SK-N-SH treated with all-trans-retinoic acid at 6 μM for 48 hours (cell line): Measurements from ENCODE around the gene BTF3L4.

Experiments used
- ATAC-seq: fragments of 200-7000 bp; cut with Tn5 transposase; 3 replicates; pipeline ENCODE4 v1.9.1; 2020; ENCODE audit warnings: mild to moderate bottlenecking, moderate library complexity
- ARNTL ChIP-seq: fragments of 450-650 bp; formaldehyde crosslinking; IDR thresholded peaks from 2 replicates; pipeline ENCODE4 v1.5.0; 2020; ENCODE audit warnings: low read depth, mild to moderate bottlenecking, moderate library complexity, borderline replicate concordance
- BACH2 ChIP-seq: fragments of 250-450 bp; sonication (Bioruptor Pico); IDR thresholded peaks from 2 replicates; pipeline ENCODE4 v1.9.0; 2021; ENCODE audit warnings: mild to moderate bottlenecking, borderline replicate concordance
- CSDC2 ChIP-seq: fragments of 250-450 bp; sonication (Bioruptor Pico); IDR thresholded peaks from 2 replicates; pipeline ENCODE4 v1.5.0; 2020; ENCODE audit warnings: mild to moderate bottlenecking, moderate library complexity
- ESRRG ChIP-seq: fragments of 250-450 bp; sonication (Bioruptor Pico); IDR thresholded peaks from 2 replicates; pipeline ENCODE4 v1.6.1; 2021; ENCODE audit warnings: mild to moderate bottlenecking
- ISL1 ChIP-seq: fragments of 250-450 bp; sonication (Bioruptor Pico); IDR thresholded peaks from 2 replicates; pipeline ENCODE4 v2.1.2; 2022; ENCODE audit warnings: mild to moderate bottlenecking, moderate library complexity
- OSR1 ChIP-seq: fragments of 250-450 bp; sonication (Bioruptor Pico); IDR thresholded peaks from 2 replicates; pipeline ENCODE4 v1.8.0; 2022; ENCODE audit warnings: moderate library complexity, mild to moderate bottlenecking, inconsistent platforms
- PPARA ChIP-seq: fragments of 250-450 bp; sonication (Bioruptor Pico); IDR thresholded peaks from 2 replicates; pipeline ENCODE4 v1.5.0; 2020; ENCODE audit warnings: mild to moderate bottlenecking, borderline replicate concordance
- RARB ChIP-seq: fragments of 250-450 bp; sonication (Bioruptor Pico); IDR thresholded peaks from 2 replicates; pipeline ENCODE4 v1.8.0; 2021; ENCODE audit warnings: mild to moderate bottlenecking, moderate library complexity
- SNAI2 ChIP-seq: fragments of 250-450 bp; sonication (Bioruptor Pico); IDR thresholded peaks from 2 replicates; pipeline ENCODE4 v1.5.0; 2020; ENCODE audit warnings: mild to moderate bottlenecking, moderate library complexity
- TCF4 ChIP-seq: fragments of 250-450 bp; sonication (Bioruptor Pico); IDR thresholded peaks from 2 replicates; pipeline ENCODE4 v1.8.0; 2021; ENCODE audit warnings: mild to moderate bottlenecking, moderate library complexity, borderline replicate concordance
- TOX ChIP-seq: fragments of 250-450 bp; sonication (Bioruptor Pico); IDR thresholded peaks from 2 replicates; pipeline ENCODE4 v1.8.0; 2021; ENCODE audit warnings: mild to moderate bottlenecking, moderate library complexity, borderline replicate concordance
- ZC3H10 ChIP-seq: fragments of 250-450 bp; sonication (Bioruptor Pico); IDR thresholded peaks from 2 replicates; pipeline ENCODE4 v1.5.1; 2021; ENCODE audit warnings: mild to moderate bottlenecking, moderate library complexity
- ZFP3 ChIP-seq: fragments of 250-450 bp; sonication (Bioruptor Pico); IDR thresholded peaks from 2 replicates; pipeline ENCODE4 v1.5.0; 2020; ENCODE audit warnings: mild to moderate bottlenecking, moderate library complexity
- ZNF565 ChIP-seq: fragments of 450-650 bp; formaldehyde crosslinking; conservative IDR thresholded peaks from 2 replicates; pipeline ENCODE4 v1.5.0; 2020; ENCODE audit warnings: low read depth, mild to moderate bottlenecking, moderate library complexity
- ZNF70 ChIP-seq: fragments of 450-650 bp; formaldehyde crosslinking; IDR thresholded peaks from 2 replicates; pipeline ENCODE4 v1.5.0; 2020; ENCODE audit warnings: mild to moderate bottlenecking, moderate library complexity
- ZNF8 ChIP-seq: fragments of 450-650 bp; formaldehyde crosslinking; IDR thresholded peaks from 2 replicates; pipeline ENCODE4 v1.5.0; 2020; ENCODE audit warnings: mild to moderate bottlenecking, moderate library complexity
- TF ChIP-seq, protein P1 (sequence below): fragments of 250-450 bp; sonication (Bioruptor Pico); IDR thresholded peaks from 2 replicates; pipeline ENCODE4 v1.5.0; 2020; ENCODE audit warnings: mild to moderate bottlenecking, moderate library complexity
- TF ChIP-seq, protein P2 (sequence below): fragments of 250-450 bp; sonication (Bioruptor Pico); IDR thresholded peaks from 2 replicates; pipeline ENCODE4 v1.5.1; 2020; ENCODE audit warnings: low read depth, mild to moderate bottlenecking, moderate library complexity
- TF ChIP-seq, protein P3 (sequence below): fragments of 250-450 bp; sonication (Bioruptor Pico); IDR thresholded peaks from 2 replicates; pipeline ENCODE4 v1.8.0; 2021; ENCODE audit warnings: low read depth, mild to moderate bottlenecking, moderate library complexity, borderline replicate concordance
- TF ChIP-seq, protein P4 (sequence below): fragments of 250-450 bp; sonication (Bioruptor Pico); IDR thresholded peaks from 2 replicates; pipeline ENCODE4 v1.8.0; 2020; ENCODE audit warnings: mild to moderate bottlenecking, moderate library complexity, borderline replicate concordance

The BTF3L4 gene

DNA sequence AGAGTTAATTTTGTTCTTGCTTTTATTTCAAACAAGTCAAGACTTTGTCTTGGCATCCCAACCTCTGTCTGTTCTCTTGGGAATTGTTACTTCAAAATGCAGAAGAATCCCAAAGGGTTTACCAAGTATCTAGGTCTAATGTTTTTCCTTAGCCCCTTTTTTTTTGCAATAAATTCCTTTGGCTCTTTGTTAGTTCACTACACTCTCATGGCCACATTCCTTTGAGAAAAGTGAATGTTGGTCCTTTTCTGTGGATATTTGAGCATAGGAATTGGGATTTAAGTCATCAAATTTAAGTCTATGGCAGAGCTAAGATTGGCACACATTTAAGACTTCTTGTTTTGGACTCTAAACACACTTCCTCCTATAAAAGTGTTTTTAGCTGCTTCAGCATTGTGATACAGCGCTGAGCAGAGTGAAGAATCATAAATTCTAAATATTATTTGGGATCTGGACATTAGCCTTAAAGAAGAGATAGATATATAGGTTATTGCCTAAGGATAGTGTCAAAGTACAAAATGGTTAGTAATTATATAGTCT lies 1.9 kb downstream of the BTF3L4 start (continued):
- no peak for TF ChIP-seq ZC3H10 (CRISPR knock-in tag)

DNA sequence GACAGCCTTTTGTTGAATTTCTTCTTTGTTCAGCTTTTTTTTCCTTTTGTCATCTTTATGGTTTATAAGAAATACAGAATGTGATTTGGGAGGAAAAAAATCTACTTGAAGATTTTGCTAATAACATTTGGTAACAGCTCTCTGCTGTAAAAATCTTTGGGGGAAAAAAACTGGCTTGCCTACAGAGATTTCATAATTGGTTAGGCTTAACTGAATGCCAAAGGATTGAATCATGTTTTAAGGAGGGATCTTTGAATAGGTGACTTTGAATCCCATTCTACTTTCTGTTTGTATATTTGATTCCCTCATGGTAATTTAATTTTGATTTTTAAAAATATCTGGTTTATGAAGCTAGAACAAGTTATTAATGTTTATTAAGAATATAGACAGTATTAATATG lies 3.2 kb downstream of the BTF3L4 start:
- 0 out of 2 replicates have a peak, but pooled peaks have one; percentile 10 for TF ChIP-seq ISL1 (CRISPR knock-in tag)
- TF ChIP-seq, protein P1, sequence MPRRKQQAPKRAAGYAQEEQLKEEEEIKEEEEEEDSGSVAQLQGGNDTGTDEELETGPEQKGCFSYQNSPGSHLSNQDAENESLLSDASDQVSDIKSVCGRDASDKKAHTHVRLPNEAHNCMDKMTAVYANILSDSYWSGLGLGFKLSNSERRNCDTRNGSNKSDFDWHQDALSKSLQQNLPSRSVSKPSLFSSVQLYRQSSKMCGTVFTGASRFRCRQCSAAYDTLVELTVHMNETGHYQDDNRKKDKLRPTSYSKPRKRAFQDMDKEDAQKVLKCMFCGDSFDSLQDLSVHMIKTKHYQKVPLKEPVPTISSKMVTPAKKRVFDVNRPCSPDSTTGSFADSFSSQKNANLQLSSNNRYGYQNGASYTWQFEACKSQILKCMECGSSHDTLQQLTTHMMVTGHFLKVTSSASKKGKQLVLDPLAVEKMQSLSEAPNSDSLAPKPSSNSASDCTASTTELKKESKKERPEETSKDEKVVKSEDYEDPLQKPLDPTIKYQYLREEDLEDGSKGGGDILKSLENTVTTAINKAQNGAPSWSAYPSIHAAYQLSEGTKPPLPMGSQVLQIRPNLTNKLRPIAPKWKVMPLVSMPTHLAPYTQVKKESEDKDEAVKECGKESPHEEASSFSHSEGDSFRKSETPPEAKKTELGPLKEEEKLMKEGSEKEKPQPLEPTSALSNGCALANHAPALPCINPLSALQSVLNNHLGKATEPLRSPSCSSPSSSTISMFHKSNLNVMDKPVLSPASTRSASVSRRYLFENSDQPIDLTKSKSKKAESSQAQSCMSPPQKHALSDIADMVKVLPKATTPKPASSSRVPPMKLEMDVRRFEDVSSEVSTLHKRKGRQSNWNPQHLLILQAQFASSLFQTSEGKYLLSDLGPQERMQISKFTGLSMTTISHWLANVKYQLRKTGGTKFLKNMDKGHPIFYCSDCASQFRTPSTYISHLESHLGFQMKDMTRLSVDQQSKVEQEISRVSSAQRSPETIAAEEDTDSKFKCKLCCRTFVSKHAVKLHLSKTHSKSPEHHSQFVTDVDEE (CRISPR knock-in tag), result no peak
- TF ChIP-seq, all 23 proteins: peak for 1
- ATAC-seq, result no peak

DNA sequence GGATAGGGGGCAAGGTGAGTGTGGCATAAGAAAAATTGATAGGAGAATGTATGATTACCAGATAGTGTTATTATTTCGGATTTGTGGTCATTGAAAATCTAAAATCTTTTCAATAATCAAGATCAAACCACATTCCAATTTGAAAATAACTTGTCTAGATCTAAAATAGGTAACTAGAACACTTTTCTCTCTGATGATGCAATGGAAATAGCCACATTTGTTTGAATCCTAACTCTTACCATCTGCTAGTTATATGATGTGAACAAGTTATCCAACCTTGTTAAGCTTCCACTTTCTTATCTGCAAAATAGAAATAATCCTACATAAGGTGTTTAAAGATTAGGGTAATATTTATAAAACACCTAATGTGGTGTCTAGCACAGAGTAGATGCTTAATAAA lies 3.8 kb downstream of the BTF3L4 start:
- TF ChIP-seq ZNF8 (no peak), TOX (CRISPR knock-in tag) (no peak), SNAI2 (CRISPR knock-in tag) (no peak), ISL1 (CRISPR knock-in tag) (no peak), ZNF70 (CRISPR knock-in tag) (no peak), ARNTL (CRISPR knock-in tag) (no peak), ESRRG (CRISPR knock-in tag) (no peak), RARB (CRISPR knock-in tag) (no peak), BACH2 (no peak), TCF4 (CRISPR knock-in tag) (no peak)
- TF ChIP-seq, protein P2, sequence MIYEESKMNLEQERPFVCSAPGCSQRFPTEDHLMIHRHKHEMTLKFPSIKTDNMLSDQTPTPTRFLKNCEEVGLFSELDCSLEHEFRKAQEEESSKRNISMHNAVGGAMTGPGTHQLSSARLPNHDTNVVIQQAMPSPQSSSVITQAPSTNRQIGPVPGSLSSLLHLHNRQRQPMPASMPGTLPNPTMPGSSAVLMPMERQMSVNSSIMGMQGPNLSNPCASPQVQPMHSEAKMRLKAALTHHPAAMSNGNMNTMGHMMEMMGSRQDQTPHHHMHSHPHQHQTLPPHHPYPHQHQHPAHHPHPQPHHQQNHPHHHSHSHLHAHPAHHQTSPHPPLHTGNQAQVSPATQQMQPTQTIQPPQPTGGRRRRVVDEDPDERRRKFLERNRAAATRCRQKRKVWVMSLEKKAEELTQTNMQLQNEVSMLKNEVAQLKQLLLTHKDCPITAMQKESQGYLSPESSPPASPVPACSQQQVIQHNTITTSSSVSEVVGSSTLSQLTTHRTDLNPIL (CRISPR knock-in tag), result no peak
- TF ChIP-seq, protein P3, sequence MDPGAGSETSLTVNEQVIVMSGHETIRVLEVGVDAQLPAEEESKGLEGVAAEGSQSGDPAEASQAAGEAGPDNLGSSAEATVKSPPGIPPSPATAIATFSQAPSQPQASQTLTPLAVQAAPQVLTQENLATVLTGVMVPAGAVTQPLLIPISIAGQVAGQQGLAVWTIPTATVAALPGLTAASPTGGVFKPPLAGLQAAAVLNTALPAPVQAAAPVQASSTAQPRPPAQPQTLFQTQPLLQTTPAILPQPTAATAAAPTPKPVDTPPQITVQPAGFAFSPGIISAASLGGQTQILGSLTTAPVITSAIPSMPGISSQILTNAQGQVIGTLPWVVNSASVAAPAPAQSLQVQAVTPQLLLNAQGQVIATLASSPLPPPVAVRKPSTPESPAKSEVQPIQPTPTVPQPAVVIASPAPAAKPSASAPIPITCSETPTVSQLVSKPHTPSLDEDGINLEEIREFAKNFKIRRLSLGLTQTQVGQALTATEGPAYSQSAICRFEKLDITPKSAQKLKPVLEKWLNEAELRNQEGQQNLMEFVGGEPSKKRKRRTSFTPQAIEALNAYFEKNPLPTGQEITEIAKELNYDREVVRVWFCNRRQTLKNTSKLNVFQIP (CRISPR knock-in tag), result no peak
- TF ChIP-seq, all 23 proteins: peak for 0
- no peak for ATAC-seq

DNA sequence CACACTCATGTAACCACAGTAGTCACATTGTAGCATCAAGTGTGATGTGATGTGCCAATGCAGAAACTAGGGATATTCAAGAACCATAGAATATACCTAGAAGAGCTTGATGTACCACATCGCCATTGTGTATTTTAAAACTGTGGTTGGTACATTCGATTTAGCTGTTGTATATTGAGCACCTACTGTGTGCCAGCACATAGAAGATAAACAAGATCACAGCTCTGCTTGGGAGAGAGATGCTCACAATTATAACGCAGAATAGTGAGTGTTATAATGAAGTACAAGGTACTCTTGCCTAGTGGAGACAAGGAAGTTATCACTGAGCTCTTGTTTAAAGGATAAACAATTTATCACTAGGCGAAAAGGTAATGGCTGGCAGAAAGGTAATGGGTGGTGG lies 4.7 kb downstream of the BTF3L4 start:
- no peak for ATAC-seq
- TF ChIP-seq ZNF565 (no peak), ESRRG (CRISPR knock-in tag) (no peak), ZC3H10 (CRISPR knock-in tag) (no peak)
- TF ChIP-seq, protein P2 (CRISPR knock-in tag), result no peak
- TF ChIP-seq, all 23 proteins: peak for 0

DNA sequence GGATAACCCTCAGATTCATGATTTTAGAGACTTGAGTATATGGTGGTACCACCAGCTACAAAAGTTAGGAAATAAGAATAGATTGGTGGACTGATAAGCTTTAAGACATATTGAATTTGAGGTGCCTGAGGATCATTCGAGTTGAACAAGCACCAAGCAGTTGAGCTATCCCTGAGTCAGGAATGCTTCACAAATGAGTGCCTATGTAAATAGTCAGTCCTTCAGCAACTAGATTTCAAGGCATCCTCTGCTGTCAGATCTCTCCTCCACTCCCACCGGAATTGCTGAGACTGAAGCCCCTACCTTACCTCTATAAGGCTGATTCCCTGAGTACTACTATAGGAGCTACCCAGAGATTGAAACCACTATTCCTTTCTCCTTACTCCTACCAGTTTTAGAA lies 7.1 kb downstream of the BTF3L4 start:
- ATAC-seq, result no peak

More for the DNA sequence above, 7.1 kb downstream of the BTF3L4 start:
- TF ChIP-seq ZFP3 (CRISPR knock-in tag) (no peak), OSR1 (CRISPR knock-in tag) (no peak), PPARA (no peak), CSDC2 (CRISPR knock-in tag) (no peak), RARB (CRISPR knock-in tag) (no peak), ARNTL (CRISPR knock-in tag) (no peak), TOX (CRISPR knock-in tag) (no peak)
- TF ChIP-seq, protein P3 (CRISPR knock-in tag), result no peak
- TF ChIP-seq, protein P4, sequence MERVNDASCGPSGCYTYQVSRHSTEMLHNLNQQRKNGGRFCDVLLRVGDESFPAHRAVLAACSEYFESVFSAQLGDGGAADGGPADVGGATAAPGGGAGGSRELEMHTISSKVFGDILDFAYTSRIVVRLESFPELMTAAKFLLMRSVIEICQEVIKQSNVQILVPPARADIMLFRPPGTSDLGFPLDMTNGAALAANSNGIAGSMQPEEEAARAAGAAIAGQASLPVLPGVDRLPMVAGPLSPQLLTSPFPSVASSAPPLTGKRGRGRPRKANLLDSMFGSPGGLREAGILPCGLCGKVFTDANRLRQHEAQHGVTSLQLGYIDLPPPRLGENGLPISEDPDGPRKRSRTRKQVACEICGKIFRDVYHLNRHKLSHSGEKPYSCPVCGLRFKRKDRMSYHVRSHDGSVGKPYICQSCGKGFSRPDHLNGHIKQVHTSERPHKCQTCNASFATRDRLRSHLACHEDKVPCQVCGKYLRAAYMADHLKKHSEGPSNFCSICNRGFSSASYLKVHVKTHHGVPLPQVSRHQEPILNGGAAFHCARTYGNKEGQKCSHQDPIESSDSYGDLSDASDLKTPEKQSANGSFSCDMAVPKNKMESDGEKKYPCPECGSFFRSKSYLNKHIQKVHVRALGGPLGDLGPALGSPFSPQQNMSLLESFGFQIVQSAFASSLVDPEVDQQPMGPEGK, result no peak
- TF ChIP-seq, all 23 proteins: peak for 0
